CD4-positive, CD25-positive, alpha-beta regulatory T cell (primary cell): ENCODE measurements around the gene LGR6. TPM values are rescaled to one million over a fixed set of nuclear protein-coding genes. Genes with fewer than 3 reads are reported as not detected.

Source experiments
- ATAC-seq, 2 donors: fragments of 150-1000 bp; cut with Tn5 transposase; one replicate each; pipeline ENCODE4 v1.10.0; 2021; ENCODE audit warnings: low read depth in 2 of 2, moderate number of reproducible peaks in 2 of 2, moderate library complexity in 1 of 2
- DNase-seq, 3 donors: peaks; one replicate each; pipeline versions ENCODE4 v3.0.0 to v3.0.0-alpha.2; 2012 to 2022; ENCODE audit warnings: mixed read lengths in 1 of 3
- H3K27ac ChIP-seq: one replicate; pipeline ENCODE4 v1.7.0; 2013; ENCODE audit warnings: mild to moderate bottlenecking, low read length; ENCODE audit not compliant: insufficient read depth, poor library complexity, severe bottlenecking
- H3K27me3 ChIP-seq: one replicate; pipeline ENCODE4 v1.7.0; 2013; ENCODE audit warnings: low read length; ENCODE audit not compliant: control insufficient read depth, insufficient read depth
- H3K36me3 ChIP-seq: one replicate; pipeline ENCODE4 v1.7.0; 2013; ENCODE audit warnings: mild to moderate bottlenecking, low read length, moderate library complexity; ENCODE audit not compliant: control insufficient read depth, insufficient read depth
- H3K4me1 ChIP-seq: 2 replicates; pipeline ENCODE4 v1.7.0; 2013; ENCODE audit warnings: mild to moderate bottlenecking, low read length; ENCODE audit not compliant: insufficient read depth, control insufficient read depth, poor library complexity, severe bottlenecking
- H3K4me3 ChIP-seq: one replicate; pipeline ENCODE4 v1.7.0; 2013; ENCODE audit warnings: low read depth, mild to moderate bottlenecking, low read length, moderate library complexity
- H3K9me3 ChIP-seq, 2 experiments: 1 replicate in 1 of 2; 2 replicates in 1 of 2; pipeline ENCODE4 v1.7.0; 2013; ENCODE audit warnings: low read length in 2 of 2, mild to moderate bottlenecking in 1 of 2, moderate library complexity in 1 of 2; ENCODE audit not compliant: control insufficient read depth in 2 of 2
- H3K27ac Mint-ChIP-seq, 3 donors: one replicate each; pipeline ENCODE4 v1.8.0; 2020 to 2022; ENCODE audit warnings: mild to moderate bottlenecking in 3 of 3, mixed read lengths in 3 of 3, moderate library complexity in 2 of 3
- H3K27me3 Mint-ChIP-seq: one replicate; pipeline ENCODE4 v1.8.0; 2022; ENCODE audit warnings: mild to moderate bottlenecking, mixed read lengths
- H3K36me3 Mint-ChIP-seq: one replicate; pipeline ENCODE4 v1.8.0; 2020; ENCODE audit warnings: mixed read lengths
- H3K4me1 Mint-ChIP-seq, 4 donors: one replicate each; pipeline ENCODE4 v1.8.0; 2020 to 2022; ENCODE audit warnings: mixed read lengths in 4 of 4, mild to moderate bottlenecking in 1 of 4
- H3K4me3 Mint-ChIP-seq, 4 donors: one replicate each; pipeline ENCODE4 v1.8.0; 2020 to 2022; ENCODE audit warnings: mild to moderate bottlenecking in 4 of 4, mixed read lengths in 4 of 4, moderate library complexity in 3 of 4
- H3K9me3 Mint-ChIP-seq, 7 donors: one replicate each; pipeline ENCODE4 v1.8.0; 2020 to 2022; ENCODE audit warnings: mixed read lengths in 7 of 7, mild to moderate bottlenecking in 3 of 7, moderate library complexity in 2 of 7
- polyA plus RNA-seq, 4 donors: library from polyadenylated mRNA; unstranded; fragments of 300-500 nt; fragmentation: Illumina TruSeq; gene quantifications; one replicate each; pipeline ENCODE4 v1.2.3, GENCODE V29; 2021
- total RNA-seq: library from RNA; stranded (reverse); gene quantifications from one replicate; pipeline ENCODE4 v1.2.3, GENCODE V29; 2022

Gene LGR6
- total and polyA plus RNA-seq, 5 donors from 2014 or later = 0.16 to 0.87 (median 0.30) TPM

GRCh38 chr1:202233171-202233570, 39.6 kb downstream of the LGR6 start:
- Mint-ChIP-seq H3K27ac (no peak overlapping the region), H3K9me3 (peaks cover 0 to 4% (median 0%) of the 10 kb centered on the region in 7 donors)
- no peak for DNase-seq

GRCh38 chr1:202233804-202234203, 40.2 kb downstream of the LGR6 start:
- DNase-seq (no peak), ATAC-seq (no peak)
- H3K4me3 ChIP-seq = no peak overlapping the region
- H3K36me3 ChIP-seq = no peaks in the 10 kb centered on the region
- Mint-ChIP-seq H3K4me1 (peaks cover 4 to 7% (median 5%) of the 10 kb centered on the region in 4 donors), H3K4me3 (peak overlapping the region in 1 of 4 donors; percentile 44), H3K36me3 (no peaks in the 10 kb centered on the region), H3K9me3 (peaks cover 0 to 4% (median 0%) of the 10 kb centered on the region in 7 donors), H3K27ac (peak overlapping the region in 1 of 3 donors; percentile 25), H3K27me3 (peaks cover 24% of the 10 kb centered on the region)
- peaks cover 5% of the 10 kb centered on the region for H3K27me3 ChIP-seq
- no peaks in the 10 kb centered on the region for H3K9me3 ChIP-seq
- peaks cover 5% of the 10 kb centered on the region for H3K4me1 ChIP-seq
- H3K27ac ChIP-seq = no peak overlapping the region

More at GRCh38 chr1:202233171-202233570, 39.6 kb downstream of the LGR6 start:
- Histone ChIP-seq H3K27ac (no peak overlapping the region), H3K4me1 (peaks cover 8% of the 10 kb centered on the region), H3K4me3 (no peak overlapping the region), H3K27me3 (peaks cover 5% of the 10 kb centered on the region), H3K36me3 (no peaks in the 10 kb centered on the region), H3K9me3 (no peaks in the 10 kb centered on the region)
- no peaks in the 10 kb centered on the region for H3K36me3 Mint-ChIP-seq
- peaks cover 23% of the 10 kb centered on the region for H3K27me3 Mint-ChIP-seq
- H3K4me3 Mint-ChIP-seq = no peak overlapping the region
- peaks cover 8 to 11% (median 9%) of the 10 kb centered on the region in 4 donors for H3K4me1 Mint-ChIP-seq
- ATAC-seq = no peak

- Histone ChIP-seq H3K4me1 (peaks cover 5% of the 10 kb centered on the region), H3K27me3 (peaks cover 5% of the 10 kb centered on the region), H3K27ac (no peak overlapping the region), H3K9me3 (no peaks in the 10 kb centered on the region), H3K4me3 (no peak overlapping the region), H3K36me3 (no peaks in the 10 kb centered on the region)
- Mint-ChIP-seq H3K9me3 (peaks cover 0 to 4% (median 0%) of the 10 kb centered on the region in 7 donors), H3K4me1 (peaks cover 4 to 6% (median 4%) of the 10 kb centered on the region in 4 donors), H3K36me3 (no peaks in the 10 kb centered on the region), H3K27me3 (peaks cover 30% of the 10 kb centered on the region), H3K27ac (no peak overlapping the region), H3K4me3 (no peak overlapping the region)
- ATAC-seq (no peak), DNase-seq (no peak)
Observed at GRCh38 chr1:202234331-202235002, 40.9 kb downstream of the LGR6 start.

GRCh38 chr1:202235003-202235660, 41.5 kb downstream of the LGR6 start:
- Histone ChIP-seq H3K36me3 (no peaks in the 10 kb centered on the region), H3K27me3 (peaks cover 6% of the 10 kb centered on the region), H3K4me1 (peaks cover 5% of the 10 kb centered on the region), H3K9me3 (no peaks in the 10 kb centered on the region), H3K27ac (no peak overlapping the region), H3K4me3 (no peak overlapping the region)
- no peaks in the 10 kb centered on the region for H3K36me3 Mint-ChIP-seq
- peaks cover 0 to 4% (median 0%) of the 10 kb centered on the region in 7 donors for H3K9me3 Mint-ChIP-seq
- ATAC-seq = no peak
- peaks cover 4 to 6% (median 4%) of the 10 kb centered on the region in 4 donors for H3K4me1 Mint-ChIP-seq
- H3K4me3 Mint-ChIP-seq = no peak overlapping the region
- peaks cover 37% of the 10 kb centered on the region for H3K27me3 Mint-ChIP-seq
- no peak for DNase-seq
- H3K27ac Mint-ChIP-seq = peak overlapping the region in 1 of 3 donors; percentile 80

GRCh38 chr1:202235856-202236837, 42.5 kb downstream of the LGR6 start:
- DNase-seq (peak; percentile 40 to 57 (median 53)), ATAC-seq (peak; percentile 53 to 71)
- H3K27me3 Mint-ChIP-seq = peaks cover 44% of the 10 kb centered on the region
- no peaks in the 10 kb centered on the region for H3K36me3 Mint-ChIP-seq
- H3K27ac Mint-ChIP-seq = peak overlapping the region in 1 of 3 donors; percentile 80
- peaks cover 5% of the 10 kb centered on the region for H3K4me1 ChIP-seq
- no peaks in the 10 kb centered on the region for H3K9me3 ChIP-seq
- peaks cover 4 to 6% (median 4%) of the 10 kb centered on the region in 4 donors for H3K4me1 Mint-ChIP-seq
- peaks cover 6% of the 10 kb centered on the region for H3K27me3 ChIP-seq
- H3K4me3 Mint-ChIP-seq = no peak overlapping the region
- no peak overlapping the region for H3K27ac ChIP-seq
- H3K4me3 ChIP-seq = no peak overlapping the region
- H3K36me3 ChIP-seq = no peaks in the 10 kb centered on the region
- H3K9me3 Mint-ChIP-seq = peaks cover 0 to 4% (median 0%) of the 10 kb centered on the region in 7 donors

- H3K27me3 Mint-ChIP-seq = peaks cover 44% of the 10 kb centered on the region
Observed at GRCh38 chr1:202237052-202237451, 43.5 kb downstream of the LGR6 start.

GRCh38 chr1:202238914-202239313, 45.3 kb downstream of the LGR6 start:
- Mint-ChIP-seq H3K4me3 (no peak overlapping the region), H3K27ac (peak overlapping the region in 1 of 3 donors; percentile 66), H3K4me1 (peaks cover 0 to 6% (median 3%) of the 10 kb centered on the region in 4 donors), H3K9me3 (peaks cover 0 to 4% (median 0%) of the 10 kb centered on the region in 7 donors), H3K36me3 (no peaks in the 10 kb centered on the region), H3K27me3 (peaks cover 47% of the 10 kb centered on the region)
- Histone ChIP-seq H3K27me3 (peaks cover 6% of the 10 kb centered on the region), H3K27ac (no peak overlapping the region), H3K36me3 (no peaks in the 10 kb centered on the region), H3K4me3 (no peak overlapping the region), H3K9me3 (no peaks in the 10 kb centered on the region), H3K4me1 (peaks cover under 1% of the 10 kb centered on the region)
- ATAC-seq (no peak), DNase-seq (no peak)

More at GRCh38 chr1:202237052-202237451, 43.5 kb downstream of the LGR6 start:
- Mint-ChIP-seq H3K36me3 (no peaks in the 10 kb centered on the region), H3K4me1 (peaks cover 4 to 6% (median 4%) of the 10 kb centered on the region in 4 donors), H3K4me3 (no peak overlapping the region), H3K27ac (no peak overlapping the region), H3K9me3 (peaks cover 0 to 4% (median 0%) of the 10 kb centered on the region in 7 donors)
- DNase-seq (peak in 1 of 3 donors; percentile 23), ATAC-seq (peak in 1 of 2 donors; percentile 46)
- Histone ChIP-seq H3K27ac (no peak overlapping the region), H3K27me3 (peaks cover 6% of the 10 kb centered on the region), H3K4me1 (peaks cover 5% of the 10 kb centered on the region), H3K36me3 (no peaks in the 10 kb centered on the region), H3K4me3 (no peak overlapping the region), H3K9me3 (no peaks in the 10 kb centered on the region)
